Brain pericyte (primary cell): ENCODE data around the gene ST6GAL1.
"Not testable (repeated sequence)": the region's sequence is repeated elsewhere in the genome, so short reads cannot be mapped to it uniquely, and the experiment has no call there.

Experiments used
- DNase-seq: peaks from one replicate; pipeline ENCODE4 v3.0.0-alpha.2; 2012; ENCODE audit warnings: low read depth, low spot score

Gene ST6GAL1

DNA sequence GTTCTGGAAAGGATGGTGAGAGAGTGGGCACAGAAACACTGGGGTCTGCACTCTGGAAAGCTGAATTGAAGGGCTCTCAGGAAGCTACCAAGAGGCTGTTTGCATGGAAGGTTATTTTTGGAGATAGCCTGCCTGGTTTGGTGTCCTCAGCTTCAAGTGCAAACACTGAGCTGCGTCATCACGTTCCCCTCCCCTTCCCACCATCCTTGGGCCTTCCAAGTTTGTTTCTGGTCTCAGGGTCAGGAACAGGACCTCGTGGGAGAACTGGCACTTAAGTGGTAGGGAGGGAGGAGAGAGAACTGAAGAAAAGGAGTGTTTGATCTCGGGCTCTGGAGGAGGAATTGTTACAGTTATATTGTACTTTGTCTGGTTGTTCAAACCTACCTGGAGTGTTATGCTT lies 10.6 kb downstream of the ST6GAL1 start:
- DNase-seq: no peak

DNA sequence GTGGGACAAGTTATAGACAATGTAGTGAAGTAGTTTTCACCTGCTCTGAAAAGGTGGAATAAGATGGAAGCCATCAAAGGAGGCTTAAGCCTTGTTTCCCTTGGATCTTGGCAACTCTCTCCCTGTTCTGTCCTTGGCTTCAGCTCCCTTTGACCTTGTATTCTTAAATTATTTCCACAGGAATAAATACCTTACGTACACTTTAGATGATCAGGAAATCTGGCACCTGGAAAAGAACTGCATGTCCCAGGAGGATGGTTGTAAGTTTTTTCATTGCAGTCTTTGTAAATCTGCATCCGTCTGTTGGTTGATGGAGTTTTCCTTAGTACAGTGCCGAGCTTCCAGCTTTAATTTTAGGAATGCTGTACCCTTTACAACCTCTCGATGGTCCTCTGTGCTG lies 11.8 kb downstream of the ST6GAL1 start:
- DNase-seq: no peak

DNA sequence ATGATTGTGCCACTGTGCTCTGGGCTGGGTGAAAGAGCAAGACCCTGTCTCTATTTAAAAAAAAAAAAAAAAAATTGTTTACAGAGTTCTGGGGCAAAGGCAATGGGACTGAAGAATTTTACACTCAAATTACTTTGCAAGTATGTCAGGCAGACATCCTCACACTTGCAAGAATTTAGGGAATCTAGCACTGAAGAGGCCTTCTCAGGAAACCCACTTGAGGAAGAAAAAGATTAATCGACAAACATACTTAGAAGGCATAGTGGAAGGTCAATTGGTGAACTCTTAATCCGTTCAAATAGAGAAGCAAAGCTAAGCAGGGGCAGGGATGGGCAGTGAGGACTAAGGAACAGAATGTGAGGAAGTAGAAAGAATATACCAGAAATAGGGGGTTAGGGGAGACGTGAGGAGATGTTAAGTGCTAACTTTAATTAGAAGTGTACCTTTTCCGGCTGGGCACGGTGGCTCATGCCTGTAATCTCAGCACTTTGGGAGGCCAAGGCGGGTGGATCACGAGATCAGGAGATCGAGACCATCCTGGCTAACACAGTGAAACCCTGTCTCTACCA lies 15.0 kb downstream of the ST6GAL1 start:
- no peak for DNase-seq

DNA sequence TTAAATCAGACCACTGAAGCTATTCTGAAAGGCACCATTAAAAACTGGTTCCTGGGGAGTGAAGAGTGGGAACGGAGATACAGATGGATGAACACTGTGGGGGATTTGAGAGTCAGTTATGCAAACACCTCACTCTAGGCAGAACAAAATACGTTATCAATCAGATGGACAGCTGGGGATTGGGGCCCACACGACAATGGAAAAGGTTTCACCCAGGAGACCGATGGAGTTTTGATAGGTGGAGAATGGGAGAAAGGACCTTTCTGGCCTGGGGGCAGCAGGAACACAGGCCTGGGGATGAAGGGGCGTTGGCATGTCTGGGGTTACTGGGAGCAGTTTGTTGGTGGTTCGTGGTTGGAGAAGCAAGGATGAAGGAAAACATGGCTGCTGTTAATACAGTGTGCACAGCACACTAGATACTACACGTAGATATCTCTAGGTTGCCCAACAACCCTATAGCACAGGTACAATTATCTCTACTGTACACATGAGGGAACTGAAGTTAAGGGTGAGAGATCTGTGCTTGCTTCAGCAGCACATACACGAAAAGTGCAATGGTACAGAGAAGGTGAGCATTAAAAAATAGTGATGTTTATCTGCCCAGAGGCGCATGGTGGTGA lies 16.5 kb downstream of the ST6GAL1 start:
- DNase-seq: no peak

DNA sequence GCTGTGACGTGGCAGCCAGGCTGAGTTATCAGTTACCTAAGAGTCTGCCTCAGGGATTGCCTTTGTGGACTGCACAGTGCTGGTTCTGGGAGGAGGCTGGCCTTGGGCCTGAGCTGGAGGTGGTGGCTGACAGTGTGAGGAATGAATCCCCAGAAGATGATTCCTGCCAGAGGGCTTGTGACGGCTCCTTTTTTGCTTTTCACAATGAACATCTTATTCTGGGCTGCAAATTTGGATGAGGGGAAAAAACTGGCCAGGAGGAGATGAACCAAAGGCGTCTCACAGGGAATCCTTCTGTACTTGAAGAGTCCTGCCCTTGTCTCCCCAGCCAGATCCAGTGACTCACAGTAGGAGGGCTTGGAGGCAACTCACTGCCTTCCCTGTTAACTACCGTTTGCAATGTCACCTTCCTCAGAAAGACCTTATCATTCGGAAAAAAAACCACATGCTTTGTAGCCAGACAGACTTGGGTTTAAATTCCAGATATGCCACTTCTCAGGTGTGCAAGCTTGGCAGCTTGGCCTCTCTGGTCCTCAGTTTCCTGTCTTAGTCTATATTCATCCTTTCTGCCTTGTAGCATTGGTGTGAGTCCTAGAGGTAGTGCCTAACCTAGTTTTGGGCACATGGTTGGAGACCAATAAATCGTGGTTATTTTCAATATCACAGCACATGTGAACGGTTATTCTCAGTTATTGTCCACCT lies 19.1 kb downstream of the ST6GAL1 start:
- no peak for DNase-seq

DNA sequence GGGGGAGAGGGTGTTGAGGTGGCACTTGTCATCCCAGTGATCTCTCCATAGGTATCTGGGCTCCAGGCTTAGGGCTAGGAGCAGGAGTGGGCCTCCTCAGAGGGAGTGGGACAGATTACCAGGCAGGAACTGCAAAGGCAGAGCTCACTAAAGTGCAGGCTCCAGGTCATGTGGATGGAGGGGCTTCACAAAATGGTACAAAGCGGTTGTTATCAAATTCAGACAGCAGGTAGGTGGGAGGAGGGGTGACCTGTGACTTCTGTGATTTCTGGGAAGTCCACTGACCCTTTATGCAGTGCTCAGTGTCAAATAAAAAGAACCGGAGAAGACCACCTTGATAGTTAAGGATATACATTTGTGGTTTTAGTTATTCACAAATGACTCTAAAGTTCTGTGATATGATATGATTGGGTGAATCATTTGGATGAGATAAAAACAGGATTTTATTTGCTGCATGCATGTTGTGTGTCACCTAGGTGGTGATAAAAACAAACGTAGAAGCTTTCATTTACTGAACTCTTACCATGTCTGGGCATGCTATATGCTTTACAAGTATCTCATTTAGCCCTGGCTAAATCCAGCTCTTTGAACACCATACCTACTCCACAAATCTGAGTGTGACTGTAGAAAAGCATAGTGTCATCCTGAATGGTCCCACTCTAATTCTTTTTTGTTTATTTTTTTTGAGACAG lies 20.2 kb downstream of the ST6GAL1 start:
- DNase-seq: no peak

DNA sequence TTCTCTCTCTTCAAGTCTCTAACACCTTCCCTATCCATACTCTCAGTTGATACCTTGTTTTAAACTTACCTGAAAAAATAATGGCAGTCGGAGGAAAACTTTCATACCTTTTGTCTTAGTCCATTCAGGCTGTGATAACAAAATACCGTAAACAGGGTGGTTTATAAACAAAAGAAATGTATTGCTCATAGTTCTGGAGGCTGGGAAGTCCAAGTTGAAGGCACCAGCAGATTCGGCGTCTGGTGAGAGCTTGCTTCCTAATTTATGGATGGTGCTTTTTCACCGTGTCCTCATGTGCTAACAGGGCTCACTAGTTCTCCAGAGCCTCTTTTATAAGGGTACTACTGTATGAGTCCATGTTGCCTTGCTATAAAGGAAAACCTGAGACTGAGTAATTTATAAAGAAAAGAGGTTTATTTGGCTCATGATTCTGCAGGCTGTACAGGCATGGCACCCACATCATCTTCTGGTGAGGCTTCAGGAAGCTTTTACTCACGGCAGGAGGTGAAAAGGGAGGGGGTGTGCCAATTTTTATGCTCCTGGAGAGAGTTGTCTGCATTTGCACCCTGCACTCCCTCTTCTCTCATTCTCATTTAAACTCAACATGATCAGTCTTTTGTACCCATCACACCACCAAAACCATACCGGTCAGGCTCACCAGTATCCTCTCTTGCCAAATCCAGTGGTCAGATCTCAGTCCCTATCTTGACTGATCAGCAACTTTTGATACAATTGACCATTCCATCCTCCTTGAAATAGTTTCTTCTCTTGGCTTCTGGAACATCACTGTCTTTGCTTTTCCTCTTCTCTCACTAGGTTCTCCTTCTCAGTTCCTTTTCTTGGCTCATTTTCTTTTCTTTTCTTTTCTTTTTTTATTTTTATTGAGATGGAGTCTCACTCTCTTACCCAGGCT lies 21.6 kb downstream of the ST6GAL1 start:
- no peak for DNase-seq

DNA sequence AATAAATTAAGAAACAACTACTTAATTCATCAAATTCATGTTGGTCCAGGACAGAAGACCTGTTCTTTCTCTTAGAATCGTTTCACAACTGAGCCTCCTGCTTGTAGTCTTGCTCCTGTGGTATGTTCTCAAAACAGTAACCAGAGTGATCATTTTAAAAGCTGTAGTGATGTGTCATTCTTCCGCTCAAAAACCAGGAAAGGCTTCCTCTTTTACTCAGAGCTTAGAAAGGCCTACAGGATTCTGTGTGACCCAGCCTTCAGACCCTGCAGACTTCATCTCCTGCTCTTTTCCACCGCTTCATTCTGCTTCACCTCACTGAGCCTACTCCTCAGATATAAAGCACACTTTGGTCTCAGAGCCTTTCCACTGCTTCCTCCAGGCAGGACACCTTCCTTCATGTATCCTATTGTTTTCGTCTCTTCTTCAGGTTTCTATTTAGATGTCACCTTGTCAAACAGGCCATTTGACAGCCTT lies 22.7 kb downstream of the ST6GAL1 start:
- DNase-seq: no peak

DNA sequence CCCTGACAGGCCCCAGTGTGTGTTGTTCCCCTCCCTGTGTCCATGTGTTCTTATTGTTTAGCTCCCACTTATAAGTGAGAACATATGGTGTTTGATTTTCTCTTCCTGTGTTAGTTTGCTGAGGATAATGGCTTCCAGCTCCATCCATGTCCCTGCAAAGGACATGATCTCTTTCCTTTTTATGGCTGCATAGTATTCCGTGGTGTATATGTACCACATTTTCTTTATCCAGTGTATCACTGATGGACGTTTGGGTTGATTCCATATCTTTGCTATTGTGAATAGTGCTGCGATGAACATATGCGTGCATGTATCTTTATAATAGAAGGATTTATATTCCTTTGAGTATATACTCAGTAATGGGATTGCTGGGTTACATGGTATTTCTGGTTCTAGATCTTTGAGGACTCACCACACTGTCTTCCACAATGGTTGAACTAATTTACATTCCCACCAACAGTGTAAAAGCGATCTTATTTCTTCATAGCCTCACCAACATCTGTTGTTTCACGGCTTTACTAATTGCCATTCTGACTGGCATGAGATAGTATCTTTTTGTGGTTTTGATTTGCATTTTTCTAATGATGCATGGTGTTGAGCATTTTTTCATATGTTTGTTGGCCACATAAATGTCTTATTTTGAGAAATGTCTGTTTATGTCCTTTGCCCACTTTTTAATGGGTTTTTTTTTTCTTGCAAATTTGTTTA lies 23.8 kb downstream of the ST6GAL1 start:
- DNase-seq: not testable (repeated sequence)

DNA sequence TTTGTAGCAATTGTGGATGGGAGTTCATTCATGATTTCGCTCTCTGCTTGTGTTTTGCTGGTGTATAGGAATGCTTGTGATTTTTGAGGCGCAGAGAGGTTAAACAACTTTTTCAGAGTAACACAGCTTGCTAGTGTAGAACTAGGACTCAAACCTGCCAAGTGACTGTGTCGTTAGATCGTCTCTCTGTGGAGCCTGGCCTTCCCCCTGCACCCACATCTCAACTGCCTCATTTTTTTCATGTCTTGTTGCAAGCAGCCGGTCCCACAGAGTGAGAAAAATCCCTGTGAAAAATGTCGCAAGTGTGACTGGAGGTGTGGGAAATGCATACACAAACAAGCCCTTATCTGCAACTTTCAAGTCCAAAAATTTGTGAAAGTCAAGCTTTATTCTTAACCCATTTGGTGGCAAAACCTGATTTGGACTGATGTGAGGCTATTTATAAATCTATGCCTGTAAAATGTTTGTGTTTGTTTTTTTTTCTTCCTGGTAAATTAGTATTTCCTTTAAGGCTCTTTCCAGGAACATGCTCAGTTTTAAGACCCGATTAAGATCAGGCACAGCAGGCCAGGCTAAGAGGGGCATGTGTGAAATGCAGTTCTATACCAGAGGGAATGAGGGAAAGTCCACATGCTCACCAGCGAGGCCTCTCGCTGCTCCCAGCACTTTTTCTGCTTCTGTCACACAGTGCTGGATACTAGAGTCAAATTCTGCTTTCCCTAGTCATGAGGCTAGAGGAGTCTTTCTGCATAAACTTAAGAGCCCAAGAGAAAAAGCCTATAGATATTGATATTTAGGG lies 25.8 kb downstream of the ST6GAL1 start:
- DNase-seq: no peak

DNA sequence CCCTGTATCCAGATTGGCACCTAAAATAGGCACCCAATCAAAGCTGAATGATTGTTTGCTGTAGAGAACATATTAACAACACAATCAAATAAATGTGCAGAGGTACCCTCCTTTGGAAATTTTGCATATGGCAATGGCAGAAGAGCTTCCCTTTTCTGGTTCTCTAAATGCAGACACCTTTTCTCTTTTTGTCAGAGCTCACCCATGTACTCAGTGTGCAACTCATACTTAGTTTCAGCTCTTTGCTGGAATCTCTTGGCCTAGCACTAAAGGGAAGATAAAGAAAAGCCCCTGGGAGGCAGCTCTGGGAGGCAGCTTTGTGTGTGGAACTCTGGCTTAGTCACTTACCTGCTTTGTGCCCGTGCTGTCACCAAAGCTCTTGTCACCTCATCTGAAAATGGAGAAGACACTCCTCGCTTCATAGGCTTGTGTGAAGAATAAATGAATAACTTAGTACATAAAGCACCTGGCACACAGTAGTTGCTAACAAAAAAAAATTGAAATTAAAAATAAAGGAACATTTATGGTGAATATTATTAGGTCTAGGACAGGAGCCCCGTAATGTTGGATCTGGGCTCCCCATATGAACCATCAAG lies 28.8 kb downstream of the ST6GAL1 start:
- no peak for DNase-seq

DNA sequence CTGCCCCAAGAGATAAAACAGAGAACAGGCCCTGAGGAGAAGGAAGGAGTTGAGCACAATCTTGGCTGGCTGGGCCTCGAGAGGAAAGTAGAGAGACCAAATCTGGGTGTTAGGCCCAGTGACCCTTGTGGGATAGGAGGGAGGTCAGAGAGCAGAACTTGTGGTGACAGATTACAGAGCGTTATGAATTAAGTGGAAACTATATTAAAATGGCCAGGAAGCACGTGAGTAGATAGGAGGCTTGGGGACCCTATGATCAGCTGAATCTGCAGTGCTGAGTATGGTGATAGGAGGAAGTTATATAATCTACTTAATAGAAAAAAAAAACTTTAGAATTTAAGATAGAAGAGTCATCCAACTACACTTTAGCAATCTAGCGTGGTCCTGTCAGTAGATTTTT lies 30.0 kb downstream of the ST6GAL1 start:
- no peak for DNase-seq

DNA sequence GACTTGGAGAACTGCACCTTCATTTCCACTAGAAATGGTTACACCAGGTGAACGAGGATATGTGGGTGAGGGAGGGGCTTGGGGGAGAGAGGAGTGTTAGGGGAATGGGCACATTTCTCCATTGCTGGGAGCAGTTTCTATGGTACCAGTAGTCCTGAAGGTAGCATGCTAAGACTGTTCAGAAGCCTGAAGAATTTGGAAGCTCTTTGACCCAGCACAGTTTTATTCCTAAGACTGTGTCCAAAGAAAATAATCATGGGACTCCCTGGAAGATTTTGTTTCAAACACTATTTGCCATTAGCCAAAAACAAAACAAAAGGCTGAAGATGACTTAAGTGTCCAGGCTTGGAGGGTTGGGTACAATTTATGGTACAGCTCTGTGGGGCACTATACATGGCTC lies 32.1 kb downstream of the ST6GAL1 start:
- no peak for DNase-seq

DNA sequence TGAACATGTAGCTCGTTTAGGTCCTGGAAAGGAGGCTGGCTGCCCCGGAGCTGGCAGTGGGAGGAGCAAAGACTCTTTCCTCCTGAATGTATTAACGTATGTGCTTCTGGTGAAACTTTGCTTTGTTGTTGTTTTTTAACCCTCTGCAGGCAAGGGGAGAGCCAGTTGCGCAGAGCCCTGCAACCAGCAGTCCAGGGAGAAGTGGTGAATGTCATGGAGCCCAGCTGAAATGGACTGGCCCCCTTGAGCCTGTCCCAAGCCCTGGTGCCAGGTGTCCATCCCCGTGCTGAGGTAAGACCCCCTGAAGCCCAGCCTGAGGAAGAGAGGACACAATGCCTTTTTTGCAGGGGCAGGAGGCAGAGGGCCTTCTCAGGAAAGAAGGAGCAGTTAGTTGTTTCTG lies 33.3 kb downstream of the ST6GAL1 start:
- DNase-seq: no peak

DNA sequence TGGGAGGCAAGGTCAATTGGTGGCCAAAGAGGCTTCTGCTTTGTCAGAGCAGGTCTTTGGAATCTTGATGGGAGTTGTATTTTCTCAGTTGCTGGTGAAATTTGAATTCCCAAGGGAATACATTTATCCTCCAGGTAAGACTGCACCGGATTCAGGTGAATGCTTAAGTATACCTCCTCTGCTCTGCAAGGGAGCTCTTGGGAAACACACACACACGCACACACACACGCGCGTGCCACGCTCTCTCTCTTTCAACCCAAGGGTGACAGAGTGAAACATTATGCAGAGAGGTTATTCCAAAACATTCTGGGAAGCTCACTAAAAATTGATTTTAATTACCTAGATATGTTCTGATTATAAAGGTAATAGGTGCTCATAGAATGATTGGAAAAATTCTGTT lies 33.7 kb downstream of the ST6GAL1 start:
- DNase-seq: no peak

DNA sequence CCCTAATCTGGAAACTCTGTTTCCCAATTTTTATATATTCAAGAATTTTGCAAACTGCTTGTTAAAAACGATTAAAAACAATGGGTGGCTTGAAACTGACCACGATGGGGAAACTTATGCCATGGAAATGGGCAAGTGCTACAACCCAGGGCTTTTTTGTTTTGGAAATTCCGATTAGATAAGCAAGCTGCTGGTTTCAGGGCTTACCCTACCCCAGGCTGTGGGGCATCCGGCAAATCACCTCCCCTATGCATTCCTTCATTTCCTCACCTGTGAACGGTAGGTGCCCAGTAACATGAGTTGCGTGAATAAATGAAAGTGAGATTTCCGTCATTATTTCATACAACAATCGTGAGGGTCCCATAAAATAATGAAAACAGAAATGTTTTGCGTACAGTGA lies 34.3 kb downstream of the ST6GAL1 start:
- no peak for DNase-seq

DNA sequence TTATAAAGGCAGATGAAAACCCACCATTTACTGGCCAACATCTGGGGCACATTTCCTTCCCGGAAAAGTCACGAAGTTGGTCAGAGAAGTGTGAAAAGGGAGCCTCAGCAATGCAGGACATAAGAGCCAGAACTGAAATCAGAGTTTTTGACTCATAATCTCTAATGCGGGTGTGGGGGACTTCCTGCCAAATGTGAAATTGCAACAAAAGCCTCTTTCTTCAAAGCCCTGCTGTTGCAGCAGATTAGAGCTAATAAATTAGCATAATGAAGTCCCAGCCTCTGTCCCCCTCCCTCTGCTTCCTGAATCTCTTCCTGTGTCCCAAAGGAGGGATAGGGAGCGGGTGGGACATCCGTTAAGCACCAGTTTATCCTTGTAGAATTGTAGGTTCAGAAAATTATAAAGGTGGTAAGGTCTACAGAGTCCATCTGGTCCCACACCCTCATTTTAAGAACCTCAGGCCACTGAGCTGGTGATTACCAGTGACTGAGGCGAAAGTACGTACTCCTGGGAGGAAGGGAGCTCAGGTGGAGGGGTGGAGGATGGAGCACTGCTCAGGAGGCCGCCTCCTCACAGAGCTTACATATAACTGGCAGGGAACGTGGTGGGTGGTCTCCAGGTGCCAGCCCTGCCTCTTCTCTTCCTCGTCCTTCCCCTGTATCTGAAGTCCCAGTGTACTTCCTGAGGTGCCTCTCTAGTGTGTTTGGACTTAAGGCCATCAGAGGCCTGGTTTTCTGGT lies 35.0 kb downstream of the ST6GAL1 start:
- no peak for DNase-seq

DNA sequence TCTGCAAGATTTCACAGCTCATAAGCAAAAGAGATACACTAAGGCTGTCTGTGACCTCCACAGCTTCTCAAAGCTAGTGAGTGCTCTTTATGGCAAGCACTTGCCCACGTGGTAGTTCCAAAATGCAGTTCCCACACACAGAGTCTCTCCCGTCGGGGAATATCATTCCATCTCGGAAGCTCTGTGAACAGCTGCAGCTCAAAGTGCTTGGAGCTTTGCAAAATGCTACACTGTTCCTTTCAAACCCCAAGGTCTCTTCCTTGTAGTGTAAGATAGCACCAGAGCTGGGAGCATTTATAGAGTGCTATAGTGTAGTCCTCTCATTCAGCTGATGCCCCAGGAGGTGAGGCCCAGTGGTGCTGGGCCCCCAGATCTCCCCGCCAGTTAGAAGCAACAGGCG lies 36.1 kb downstream of the ST6GAL1 start:
- no peak for DNase-seq

DNA sequence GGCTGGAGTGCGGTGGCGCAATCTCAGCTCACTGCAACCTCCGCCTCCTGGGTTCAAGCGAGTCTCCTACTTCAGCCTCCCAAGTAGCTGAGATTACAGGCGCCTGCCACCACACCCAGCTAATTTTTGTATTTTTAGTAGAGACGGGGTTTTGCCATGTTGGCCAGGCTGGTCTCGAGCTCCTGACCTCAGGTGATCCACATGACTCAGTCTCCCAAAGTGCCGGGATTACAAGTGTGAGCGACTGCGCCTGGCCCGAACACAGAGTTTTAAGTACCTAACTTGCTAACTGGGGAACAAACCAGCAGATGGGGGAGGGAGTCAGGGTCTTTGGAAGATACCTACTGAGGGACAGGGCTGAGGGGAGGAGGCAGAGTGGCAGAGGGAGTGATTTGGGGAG lies 36.9 kb downstream of the ST6GAL1 start:
- not testable (repeated sequence) for DNase-seq
